ENCODE measurements around the gene CDC37L1. TPM values are rescaled to one million over a fixed set of nuclear protein-coding genes. Genes with fewer than 3 reads are reported as not detected.
A peak's percentile ranks its signal among the peaks of the same experiment; 100 is the strongest.

CDC37L1 gene
- total and polyA plus RNA-seq, 10 donors = 5.3 to 21.2 (median 12.5) TPM

DNA sequence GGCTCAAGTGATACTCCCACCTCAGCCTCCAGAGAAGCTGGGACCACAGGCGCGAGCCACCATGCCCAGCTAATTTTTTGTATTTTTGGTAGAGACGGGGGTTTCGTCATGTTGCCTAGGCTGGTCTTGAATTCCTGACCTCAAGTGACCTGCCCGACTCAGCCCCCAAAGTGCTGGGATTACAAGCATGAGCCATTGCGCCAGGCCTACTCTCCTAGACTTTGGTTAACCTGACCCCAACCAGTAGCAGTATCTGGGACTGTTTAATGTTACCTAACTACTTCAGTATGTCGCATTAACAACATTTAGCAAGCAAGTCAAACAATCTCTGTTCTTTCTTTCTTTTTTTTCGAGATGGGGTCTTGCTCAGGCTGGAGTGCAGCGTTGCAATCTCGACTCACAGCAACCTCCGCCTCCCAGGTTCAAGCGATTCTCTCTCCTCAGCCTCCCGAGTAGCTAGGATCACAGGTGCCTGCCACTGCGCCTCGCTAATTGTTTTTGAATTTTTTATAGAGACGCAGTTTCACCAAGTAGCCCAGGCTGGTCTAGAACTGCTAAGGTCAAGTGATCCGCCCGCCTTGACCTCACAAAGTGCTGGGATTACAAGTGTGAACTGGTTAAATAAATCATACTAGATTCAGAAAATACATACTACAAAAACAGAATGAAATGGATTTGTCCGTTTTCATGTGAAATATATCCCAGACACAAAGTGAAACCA, 59.7 kb downstream of the CDC37L1 start:
- Histone ChIP-seq H3K27me3 (replicated peaks in 1 of 7) (no peaks in the 10 kb centered on the region), H3K27ac (peak overlapping the region in 5 of 8 donors; percentile 90 to 97 (median 92)), H3K9me3 (no peaks in the 10 kb centered on the region), H3K36me3 (peaks cover 0 to under 1% (median 0%) of the 10 kb centered on the region in 6 donors), H3K4me3 (peak overlapping the region in 6 of 8 donors; percentile 72 to 94 (median 86)), H3K4me1 (peaks cover 10 to 58% (median 39%) of the 10 kb centered on the region in 6 donors)
- no peak for DNase-seq
- TF ChIP-seq POLR2A (IDR thresholded peaks at IDR 0.05) (no peak), CTCF (IDR thresholded peaks at IDR 0.05 in 8 of 11, conservative IDR thresholded peaks at IDR 0.05 in 3 of 11) (no peak)
- 89 to 94% (median 90%) methylated on average over 19 of the region's 19 CpGs for WGBS, 5 donors
- intact Hi-C loops (cut with DNase I; ENCODE audit: low total_unique reads) = no loop called here

DNA sequence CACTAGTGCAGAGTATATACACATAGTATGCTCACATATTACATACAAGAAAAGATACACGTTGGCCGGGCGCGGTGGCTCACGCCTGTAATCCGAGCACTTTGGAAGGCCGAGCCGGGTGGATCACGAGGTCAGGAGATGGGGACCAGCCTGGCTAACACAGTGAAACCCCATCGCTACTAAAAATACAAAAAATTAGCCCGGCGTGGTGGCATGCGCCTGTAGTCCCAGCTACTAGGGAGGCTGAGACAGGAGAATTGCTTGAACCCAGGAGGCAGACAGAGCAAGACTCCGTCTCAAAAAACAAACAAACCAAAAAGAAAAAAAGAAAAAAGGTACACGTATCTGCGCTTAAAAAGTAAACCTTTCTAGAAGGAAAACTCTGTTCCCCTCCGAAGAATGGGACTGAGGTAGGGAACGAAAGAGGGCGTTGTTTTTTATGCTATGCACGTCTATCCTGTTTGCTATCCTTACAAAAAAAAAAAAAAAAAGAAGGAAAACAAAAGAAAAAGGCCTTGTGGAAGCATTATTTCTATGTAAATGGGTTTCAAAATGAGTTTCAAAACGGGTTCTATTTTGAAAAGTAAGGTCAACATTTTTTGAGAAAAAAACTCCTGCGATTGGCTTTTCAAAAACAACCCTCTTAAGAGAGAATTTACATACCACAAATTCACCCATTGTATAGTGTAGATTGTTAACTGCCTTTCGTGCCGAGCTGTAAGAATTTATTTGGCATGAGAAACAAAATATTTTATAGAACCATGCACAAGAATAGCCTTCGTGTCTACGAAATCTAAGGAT, 60.4 kb downstream of the CDC37L1 start:
- H3K27ac ChIP-seq = peak overlapping the region; percentile 81 to 97 (median 92)
- no peak for DNase-seq
- intact Hi-C loops (cut with DNase I; ENCODE audit: low total_unique reads) = loop anchor here (10.0 kb wide), 1 partner anchor 705 kb away; no protein-coding TSS in a partner anchor

DNA sequence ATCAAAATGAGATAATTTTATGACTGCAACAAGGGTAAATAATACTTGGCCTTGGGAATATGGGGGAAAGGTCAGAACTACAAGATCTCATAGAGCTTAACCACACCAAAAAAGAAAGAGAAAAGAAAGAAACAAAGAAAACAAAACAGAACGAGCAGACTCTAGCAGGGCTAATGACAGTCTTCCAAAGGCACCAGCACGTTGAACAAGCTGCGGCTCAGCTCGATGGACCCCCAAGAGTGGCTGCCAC, 60.9 kb downstream of the CDC37L1 start:
- DNase-seq = no peak
- Histone ChIP-seq H3K27ac (peak overlapping the region; percentile 81 to 97 (median 92)), H3K4me1 (peaks cover 10 to 56% (median 39%) of the 10 kb centered on the region in 6 donors), H3K9me3 (no peaks in the 10 kb centered on the region), H3K27me3 (replicated peaks in 1 of 7) (no peaks in the 10 kb centered on the region), H3K4me3 (peak overlapping the region; percentile 55 to 94 (median 84)), H3K36me3 (no peaks in the 10 kb centered on the region)
- WGBS, 5 donors = 0 to 1% (median 0%) methylated on average over 4 of the region's 4 CpGs
- intact Hi-C loops (cut with DNase I; ENCODE audit: low total_unique reads) = loop anchor here (10.0 kb wide), 1 partner anchor 704 kb away; no protein-coding TSS in a partner anchor
- TF ChIP-seq CTCF (IDR thresholded peaks at IDR 0.05 in 8 of 11, conservative IDR thresholded peaks at IDR 0.05 in 3 of 11) = no peak
- TF ChIP-seq POLR2AphosphoS5 (IDR thresholded peaks at IDR 0.05) = no peak
- no peak for TF ChIP-seq POLR2A (IDR thresholded peaks at IDR 0.05)

More for the DNA sequence above, 60.4 kb downstream of the CDC37L1 start:
- WGBS, 5 donors = 39 to 59% (median 47%) methylated on average over 26 of the region's 26 CpGs
- Histone ChIP-seq H3K4me1 (peaks cover 10 to 56% (median 39%) of the 10 kb centered on the region in 6 donors), H3K36me3 (no peaks in the 10 kb centered on the region), H3K27me3 (replicated peaks in 1 of 7) (no peaks in the 10 kb centered on the region), H3K9me3 (no peaks in the 10 kb centered on the region), H3K4me3 (peak overlapping the region; percentile 55 to 94 (median 84))
- TF ChIP-seq CTCF (IDR thresholded peaks at IDR 0.05 in 8 of 11, conservative IDR thresholded peaks at IDR 0.05 in 3 of 11) (no peak), POLR2AphosphoS5 (IDR thresholded peaks at IDR 0.05) (no peak), POLR2A (IDR thresholded peaks at IDR 0.05) (no peak)

All from spleen (tissue), 11 donors.